HG03378 (cell line): ENCODE data around the gene APBA1.

Experiments
- ATAC-seq: cut with Tn5 transposase; IDR thresholded peaks from one replicate; pipeline ENCODE4 v1.9.1; 2021; ENCODE audit warnings: mild to moderate bottlenecking, moderate library complexity; ENCODE audit not compliant: unreplicated experiment

APBA1 gene

GRCh38 chr9:69535911-69536310, 136.3 kb downstream of the APBA1 start:
- no peak for ATAC-seq

DNA sequence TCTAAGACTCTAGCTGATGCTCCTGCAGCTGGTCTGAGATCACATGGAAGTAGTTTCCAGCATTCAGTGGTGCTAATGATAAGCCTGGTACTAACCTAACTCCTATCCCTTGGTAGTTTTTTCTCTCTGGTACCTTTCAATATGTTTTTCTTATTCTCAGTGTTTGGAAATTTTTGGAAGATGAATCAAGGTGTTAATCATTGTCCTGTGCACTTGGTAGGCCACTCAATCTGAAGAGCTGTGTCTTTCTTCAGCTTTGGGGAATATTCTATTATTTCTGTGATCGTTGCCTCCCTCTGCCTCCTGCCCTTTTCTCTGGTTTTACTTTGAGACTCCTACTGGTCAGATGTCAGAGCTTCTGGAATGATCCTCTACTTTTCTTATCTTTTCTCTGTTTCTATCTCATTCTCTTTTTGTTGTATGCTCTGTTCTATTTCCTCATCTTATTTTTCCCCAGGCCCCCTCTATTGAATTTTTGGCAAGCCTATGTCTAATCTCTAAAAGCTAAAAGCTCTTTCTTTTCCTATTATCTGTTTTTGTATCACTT, 136.8 kb downstream of the APBA1 start:
- ATAC-seq = no peak

DNA sequence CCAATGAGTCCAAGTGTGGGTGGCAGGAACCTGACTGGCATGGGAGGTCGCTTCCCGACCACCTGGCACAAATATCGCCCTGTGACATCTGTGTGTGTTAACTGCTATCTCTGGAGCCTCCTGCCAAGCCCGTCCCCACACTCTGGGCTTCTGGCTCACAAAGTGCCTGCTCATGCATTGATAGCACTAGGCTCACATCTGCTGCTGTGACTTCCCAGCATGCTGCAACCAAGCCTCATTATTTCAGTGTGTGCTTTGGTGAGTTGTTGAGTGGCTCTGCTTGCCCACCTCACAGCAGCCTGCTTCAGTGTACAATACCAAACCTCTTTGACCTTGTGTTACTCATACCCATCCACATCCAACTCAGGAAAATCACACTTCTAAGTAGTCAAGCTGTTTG, 139.8 kb downstream of the APBA1 start:
- ATAC-seq = no peak

GRCh38 chr9:69527454-69527853, 144.7 kb downstream of the APBA1 start:
- no peak for ATAC-seq

DNA sequence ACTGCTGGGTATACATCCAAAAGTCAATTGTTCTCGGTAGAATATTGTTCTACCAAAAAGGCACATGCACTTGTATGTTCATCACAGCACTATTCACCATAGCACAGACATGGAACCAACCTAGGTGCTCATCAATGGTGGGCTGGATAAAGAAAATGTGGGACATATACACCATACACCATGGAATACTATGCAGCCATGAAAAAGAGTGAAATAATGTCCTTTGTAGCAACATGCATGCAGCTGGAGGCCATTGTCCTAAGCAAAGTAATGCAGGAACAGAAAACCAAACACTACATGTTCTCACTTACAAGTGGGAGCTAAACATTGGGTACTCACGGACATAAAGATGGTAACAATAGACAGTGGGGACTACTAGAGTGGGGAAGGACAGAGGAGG, 145.5 kb downstream of the APBA1 start:
- ATAC-seq = no peak

GRCh38 chr9:69519470-69520240, 152.5 kb downstream of the APBA1 start:
- ATAC-seq = peak; percentile 82

- ATAC-seq = no peak
These were observed 155.5 kb downstream of the APBA1 start for GRCh38 chr9:69516353-69517322.

GRCh38 chr9:69515810-69516209, 156.4 kb downstream of the APBA1 start:
- no peak for ATAC-seq

DNA sequence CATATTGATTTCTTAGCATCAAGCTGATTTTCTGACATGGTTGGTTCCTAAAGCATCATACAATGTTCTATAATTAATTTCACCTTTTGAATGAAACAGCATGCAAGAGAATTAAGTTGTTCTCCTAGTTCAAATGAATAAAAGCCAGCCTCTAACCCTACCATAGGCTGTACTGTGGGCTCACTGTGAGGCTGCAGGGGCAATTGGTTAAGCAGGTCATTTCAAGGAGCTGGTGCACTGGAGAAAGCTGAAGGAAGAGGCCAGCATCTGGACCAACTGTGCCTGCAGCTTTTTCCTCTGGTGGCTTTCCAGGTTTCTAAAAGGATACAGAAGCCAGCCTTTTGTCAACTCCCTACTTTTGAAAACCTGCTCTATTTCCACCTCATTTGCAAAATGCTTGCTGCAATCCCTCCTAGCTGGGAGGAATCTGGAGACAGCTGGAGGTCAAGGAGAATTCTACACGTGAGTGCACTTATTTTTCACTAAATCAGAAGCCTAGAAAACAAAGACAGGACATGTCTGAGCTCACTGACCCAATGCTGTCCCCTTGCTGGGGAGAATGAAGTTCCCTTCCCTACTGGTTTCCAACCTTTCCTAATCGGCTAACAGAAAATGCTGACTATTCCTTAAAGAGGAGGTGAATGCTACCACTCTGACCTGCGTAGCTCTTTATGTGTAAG, 158.9 kb downstream of the APBA1 start:
- no peak for ATAC-seq

- ATAC-seq = no peak
These were observed 168.1 kb downstream of the APBA1 start for GRCh38 chr9:69504058-69504457.

GRCh38 chr9:69502671-69503301, 169.4 kb downstream of the APBA1 start:
- ATAC-seq = no peak

GRCh38 chr9:69500896-69501295, 171.3 kb downstream of the APBA1 start:
- ATAC-seq = no peak

GRCh38 chr9:69499959-69500358, 172.2 kb downstream of the APBA1 start:
- no peak for ATAC-seq

GRCh38 chr9:69499407-69499806, 172.8 kb downstream of the APBA1 start:
- no peak for ATAC-seq

DNA sequence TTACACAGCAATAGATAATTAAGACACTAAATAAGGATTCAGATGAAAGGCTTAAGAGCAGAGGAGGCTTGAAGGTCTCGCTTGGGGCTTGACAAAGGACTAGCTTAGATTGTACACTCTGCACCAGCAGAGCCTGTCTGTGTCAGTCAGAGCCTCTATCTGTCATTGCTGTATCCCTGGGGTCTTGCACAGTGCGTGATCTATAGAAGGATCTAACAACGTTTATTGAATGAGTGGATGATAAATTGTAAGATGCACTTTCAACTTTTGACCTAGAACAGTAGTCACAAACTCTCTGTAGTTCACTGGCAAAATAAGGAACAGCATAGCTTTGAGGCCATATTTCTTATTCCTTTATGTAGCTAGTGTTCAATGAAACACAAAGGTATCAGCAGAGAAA, 173.7 kb downstream of the APBA1 start:
- ATAC-seq = no peak

GRCh38 chr9:69497816-69498215, 174.4 kb downstream of the APBA1 start:
- ATAC-seq = no peak

DNA sequence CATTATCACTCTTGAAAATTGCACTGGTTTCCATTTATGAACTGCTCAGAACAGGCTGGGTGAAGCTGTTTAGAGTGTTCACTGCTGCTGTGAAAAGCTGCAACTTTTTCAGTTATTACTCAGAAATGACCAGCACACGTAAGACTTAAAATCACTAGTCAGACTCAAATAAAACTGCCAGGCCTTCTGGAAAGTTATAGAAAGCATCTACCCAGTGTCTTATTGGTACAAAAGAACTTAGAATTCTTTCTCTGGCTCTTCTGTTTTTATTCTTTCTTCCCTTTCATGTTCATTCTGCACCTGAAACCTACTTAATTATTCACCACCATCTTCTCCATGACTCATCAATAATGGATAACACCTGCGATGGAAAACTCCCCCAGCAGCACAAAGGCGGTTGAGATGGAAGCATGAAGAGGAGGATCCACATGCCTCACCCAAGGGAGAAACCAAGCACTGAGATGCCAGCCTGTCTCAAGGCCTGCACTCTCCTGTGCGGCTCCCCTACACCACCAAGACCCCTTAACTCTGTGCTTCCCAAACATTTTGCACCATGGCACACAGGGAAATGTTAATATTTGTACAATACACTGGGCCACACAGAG, 175.2 kb downstream of the APBA1 start:
- no peak for ATAC-seq

DNA sequence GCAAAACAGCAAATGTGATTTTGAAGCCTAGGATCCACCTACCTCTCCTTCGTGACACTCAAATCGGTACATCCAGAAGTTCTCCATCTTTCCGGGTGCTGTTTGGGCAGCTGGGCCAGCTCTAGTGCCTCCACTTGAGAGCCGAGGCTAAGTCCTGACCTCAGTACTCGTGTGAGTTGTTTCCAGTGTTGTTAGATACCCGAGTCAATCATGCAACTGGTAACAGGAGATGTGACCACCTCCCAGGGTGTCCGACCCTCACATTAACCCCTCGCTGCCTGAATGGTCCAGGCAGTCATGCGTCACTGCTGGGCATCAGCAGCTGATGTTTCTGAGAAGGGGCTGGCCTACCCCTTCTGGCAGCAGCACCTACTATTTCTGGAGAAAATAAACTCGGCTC, 176.9 kb downstream of the APBA1 start:
- no peak for ATAC-seq

DNA sequence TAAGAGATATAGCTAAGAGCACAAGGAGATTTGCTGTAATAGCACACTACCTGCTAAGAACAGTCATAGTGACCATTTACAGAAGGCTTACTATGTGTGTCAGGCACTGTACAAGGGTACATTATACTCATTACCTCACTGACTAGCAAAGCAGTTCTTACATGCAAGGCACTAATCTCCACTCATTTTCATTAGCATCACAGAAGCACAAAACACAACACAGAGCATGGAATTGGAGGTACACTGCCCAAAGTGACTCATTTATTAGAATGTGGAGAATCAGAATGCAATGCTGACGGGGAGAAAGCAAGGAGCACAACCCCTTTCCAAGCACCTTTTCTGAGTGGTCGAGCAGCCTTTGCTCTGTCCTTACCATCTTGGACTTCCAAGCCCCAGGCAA, 177.4 kb downstream of the APBA1 start:
- no peak for ATAC-seq

DNA sequence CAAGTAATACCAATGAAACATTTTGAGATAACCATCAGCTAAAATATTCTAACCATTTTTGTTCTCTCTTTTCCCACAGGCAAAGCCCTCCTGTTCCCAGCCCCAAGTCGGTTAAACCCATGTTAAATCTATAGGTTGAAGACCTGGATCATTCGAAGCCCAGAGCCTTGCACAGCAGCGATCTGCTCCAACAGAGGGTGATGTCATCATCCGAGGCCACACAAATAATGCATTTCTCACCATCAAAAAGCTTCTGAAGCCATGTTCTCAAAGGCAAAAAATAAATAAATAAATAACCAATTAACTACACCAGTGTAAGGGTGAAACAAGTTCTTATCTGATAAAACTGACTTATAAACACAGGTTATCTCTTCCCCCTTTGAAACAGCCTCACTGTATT, 178.0 kb downstream of the APBA1 start:
- no peak for ATAC-seq
